Activated gamma-delta T cell (primary cell): ENCODE results near the gene SYT8.
A peak's percentile ranks its signal among the peaks of the same experiment; 100 is the strongest.

ENCODE experiments used
- DNase-seq: peaks from one replicate; lab custom pipeline; 2025; lab: John Stamatoyannopoulos, UW

SYT8 gene

GRCh38 chr11:1832211-1832919 is 2.4 kb upstream of the SYT8 start:
- peak; percentile 43 for DNase-seq

- no peak for DNase-seq
Observed at GRCh38 chr11:1832920-1833295, 1.9 kb upstream of the SYT8 start.

DNA sequence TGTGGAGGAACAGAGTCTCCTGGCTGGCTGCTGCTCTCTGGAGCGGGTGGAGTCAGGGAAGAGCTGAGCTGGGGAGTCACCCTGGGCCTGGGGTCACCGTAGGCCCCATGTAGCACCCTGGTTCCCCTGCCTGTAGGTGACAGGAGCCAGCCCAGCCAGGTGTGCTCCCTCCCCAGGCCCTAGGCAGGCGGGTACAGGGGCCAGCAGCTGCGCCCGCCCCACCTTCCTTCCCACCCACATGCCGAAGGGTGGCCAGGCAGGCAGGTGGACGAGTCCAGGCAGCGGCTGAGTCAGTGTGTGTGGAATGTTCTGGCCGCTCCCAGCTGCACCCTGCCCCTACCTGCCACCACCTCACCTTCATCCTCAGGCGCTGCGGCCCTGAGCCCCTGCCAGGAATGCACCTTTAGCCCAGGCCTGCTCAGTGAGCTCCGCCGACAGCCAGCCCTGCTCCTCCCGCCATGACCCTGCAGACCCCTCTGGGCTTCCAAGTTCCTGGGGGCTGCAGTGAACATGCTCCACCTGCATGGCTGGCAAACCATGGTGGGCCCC is 654 bp upstream of the SYT8 start:
- DNase-seq = no peak

DNA sequence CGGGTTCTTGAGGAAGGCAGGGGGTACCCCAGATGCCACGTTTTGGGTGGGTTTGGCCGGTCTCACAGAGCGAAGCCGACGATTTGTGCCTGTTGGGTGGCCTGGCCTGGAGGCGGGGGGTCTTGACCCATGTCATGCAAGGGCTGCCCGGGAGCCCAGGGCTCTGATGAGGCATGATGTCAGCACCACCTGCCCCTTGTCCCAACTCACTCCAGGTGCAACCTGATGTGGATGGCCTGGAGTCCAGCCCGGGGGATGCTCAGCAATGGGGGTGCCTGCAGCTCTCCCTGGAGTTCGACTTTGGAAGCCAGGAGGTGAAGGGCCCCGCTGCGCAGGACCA is 851 bp downstream of the SYT8 start:
- DNase-seq = no peak

DNA sequence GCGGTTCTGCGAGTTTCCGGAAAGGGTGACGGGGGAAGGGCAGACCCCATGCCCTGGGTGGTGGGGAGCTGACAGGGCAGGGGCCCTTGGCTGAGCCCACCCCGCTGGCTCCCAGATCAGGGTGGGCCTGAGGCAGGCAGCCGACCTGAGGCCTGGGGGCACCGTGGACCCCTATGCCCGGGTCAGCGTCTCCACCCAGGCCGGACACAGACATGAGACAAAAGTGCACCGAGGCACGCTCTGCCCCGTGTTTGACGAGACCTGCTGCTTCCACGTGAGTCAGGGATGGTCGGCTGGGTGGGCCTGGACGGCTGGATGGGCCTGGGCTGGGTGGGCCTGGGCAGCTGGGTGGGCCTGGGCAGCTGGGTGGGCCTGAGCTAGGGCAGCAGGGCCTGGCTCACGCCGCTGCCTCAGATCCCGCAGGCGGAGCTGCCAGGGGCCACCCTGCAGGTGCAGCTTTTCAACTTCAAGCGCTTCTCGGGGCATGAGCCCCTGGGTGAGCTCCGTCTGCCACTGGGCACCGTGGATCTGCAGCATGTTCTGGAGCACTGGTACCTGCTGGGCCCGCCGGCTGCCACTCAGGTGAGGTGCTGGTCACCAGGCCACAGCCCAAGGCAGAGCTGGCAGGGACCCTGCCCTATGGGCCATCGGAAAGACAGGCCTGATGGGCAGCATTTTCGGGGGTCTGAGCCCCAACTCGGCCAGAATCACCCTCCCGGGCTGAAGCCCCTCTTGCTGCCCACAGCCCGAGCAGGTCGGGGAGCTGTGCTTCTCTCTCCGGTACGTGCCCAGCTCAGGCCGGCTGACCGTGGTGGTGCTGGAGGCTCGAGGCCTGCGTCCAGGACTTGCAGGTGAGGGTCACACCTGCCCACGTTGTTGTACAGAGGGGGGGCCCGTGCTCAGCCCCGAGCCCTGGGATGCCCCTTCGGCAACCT is 1.5 kb downstream of the SYT8 start:
- no peak for DNase-seq

- peak; percentile 37 for DNase-seq
Observed at GRCh38 chr11:1837171-1838076, 2.6 kb downstream of the SYT8 start.

- no peak for DNase-seq
Observed at GRCh38 chr11:1838077-1838425, 3.3 kb downstream of the SYT8 start.

DNA sequence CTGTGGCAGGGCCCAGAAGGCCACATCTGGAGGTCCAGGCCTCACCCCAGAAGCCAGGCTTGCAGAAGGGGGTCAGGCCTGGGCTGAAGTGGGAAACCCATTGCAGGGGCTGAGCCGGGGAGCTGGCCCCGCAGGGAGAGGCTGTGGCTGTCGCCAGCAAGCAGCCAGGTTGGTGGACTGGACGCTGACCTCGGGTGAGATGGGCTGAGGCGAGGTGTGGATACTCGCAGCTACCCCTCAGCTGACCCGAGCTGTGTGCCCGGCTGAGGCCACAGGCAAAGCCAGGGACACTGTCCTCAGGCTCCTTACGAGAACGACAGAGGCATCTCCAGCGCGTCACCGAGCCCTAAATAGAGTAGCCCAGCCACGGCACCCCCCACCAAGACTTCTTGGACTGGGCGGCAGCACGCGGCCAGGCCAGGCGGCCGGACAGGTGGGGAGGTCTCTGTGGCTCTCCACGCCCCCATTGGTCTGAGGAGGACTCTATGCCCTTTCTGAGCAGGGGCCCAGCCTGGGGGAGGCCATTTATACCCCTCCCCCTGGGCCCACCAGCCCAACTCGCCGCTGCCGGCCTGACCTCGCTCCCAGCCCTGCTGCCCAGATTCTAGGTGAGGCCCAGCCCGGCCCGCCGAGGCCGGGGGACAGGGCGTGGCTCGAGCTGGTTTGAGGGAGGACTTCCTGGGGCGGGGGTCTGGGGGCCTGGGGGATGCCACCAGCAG is 3.8 kb downstream of the SYT8 start, which contains the start of gene TNNI2:
Gene TNNI2 (plus strand): TSS at position 556 of the 719 bp plus-strand sequence. CDS start 716 bp downstream, outside the sequence.
- no peak for DNase-seq

- no peak for DNase-seq
Observed at GRCh38 chr11:1839204-1839923, 4.6 kb downstream of the SYT8 start.

- DNase-seq = no peak
Observed at GRCh38 chr11:1839924-1840779, 5.4 kb downstream of the SYT8 start.

DNA sequence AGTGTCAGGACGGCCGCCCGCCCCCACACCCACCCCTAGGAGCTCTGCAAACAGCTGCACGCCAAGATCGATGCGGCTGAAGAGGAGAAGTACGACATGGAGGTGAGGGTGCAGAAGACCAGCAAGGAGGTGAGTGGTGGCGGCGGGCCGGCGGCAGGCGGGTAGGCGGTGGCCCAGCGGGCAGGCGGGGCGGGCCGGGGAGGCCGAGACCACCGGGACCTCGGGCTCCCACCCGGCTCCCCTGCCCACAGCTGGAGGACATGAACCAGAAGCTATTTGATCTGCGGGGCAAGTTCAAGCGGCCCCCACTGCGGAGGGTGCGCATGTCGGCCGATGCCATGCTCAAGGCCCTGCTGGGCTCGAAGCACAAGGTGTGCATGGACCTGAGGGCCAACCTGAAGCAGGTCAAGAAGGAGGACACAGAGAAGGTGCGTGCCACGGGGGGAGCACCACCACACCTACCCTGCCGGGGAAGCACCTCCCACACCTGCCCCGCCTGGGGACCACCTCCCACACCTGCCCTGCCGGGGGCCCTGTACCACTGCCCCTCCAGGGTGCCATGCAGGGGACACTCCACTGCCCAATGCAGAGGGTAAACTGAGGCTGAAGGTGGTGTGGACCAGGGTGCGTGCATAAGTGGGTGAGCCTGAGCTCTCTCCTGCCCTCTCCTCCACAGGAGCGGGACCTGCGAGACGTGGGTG is 6.1 kb downstream of the SYT8 start:
- no peak for DNase-seq

- DNase-seq = no peak
Observed at GRCh38 chr11:1841511-1842148, 6.8 kb downstream of the SYT8 start.

GRCh38 chr11:1842149-1843097 is 7.6 kb downstream of the SYT8 start:
- DNase-seq = no peak

- no peak for DNase-seq
Observed at GRCh38 chr11:1843098-1843473, 8.3 kb downstream of the SYT8 start.

DNA sequence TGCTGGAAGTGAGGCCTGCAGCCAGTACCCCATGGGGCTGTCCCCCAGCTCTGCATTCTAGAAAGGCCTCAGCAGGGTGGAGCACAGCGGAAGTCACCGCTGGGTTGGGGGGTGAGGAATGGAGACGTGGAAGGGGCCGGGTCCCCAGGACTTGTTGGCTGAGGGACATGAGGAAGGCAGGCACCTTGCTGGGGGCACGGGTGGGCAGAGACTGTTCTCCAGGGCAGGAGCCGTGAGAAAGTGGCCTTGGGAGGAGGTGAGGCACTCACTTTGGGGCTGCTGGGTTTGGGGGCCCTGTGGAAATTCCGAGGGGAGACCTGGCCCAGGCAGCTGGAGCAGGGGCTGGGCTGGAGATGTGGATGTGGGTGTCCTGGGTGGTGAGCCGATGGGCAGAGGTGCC is 9.0 kb downstream of the SYT8 start:
- DNase-seq = no peak

DNA sequence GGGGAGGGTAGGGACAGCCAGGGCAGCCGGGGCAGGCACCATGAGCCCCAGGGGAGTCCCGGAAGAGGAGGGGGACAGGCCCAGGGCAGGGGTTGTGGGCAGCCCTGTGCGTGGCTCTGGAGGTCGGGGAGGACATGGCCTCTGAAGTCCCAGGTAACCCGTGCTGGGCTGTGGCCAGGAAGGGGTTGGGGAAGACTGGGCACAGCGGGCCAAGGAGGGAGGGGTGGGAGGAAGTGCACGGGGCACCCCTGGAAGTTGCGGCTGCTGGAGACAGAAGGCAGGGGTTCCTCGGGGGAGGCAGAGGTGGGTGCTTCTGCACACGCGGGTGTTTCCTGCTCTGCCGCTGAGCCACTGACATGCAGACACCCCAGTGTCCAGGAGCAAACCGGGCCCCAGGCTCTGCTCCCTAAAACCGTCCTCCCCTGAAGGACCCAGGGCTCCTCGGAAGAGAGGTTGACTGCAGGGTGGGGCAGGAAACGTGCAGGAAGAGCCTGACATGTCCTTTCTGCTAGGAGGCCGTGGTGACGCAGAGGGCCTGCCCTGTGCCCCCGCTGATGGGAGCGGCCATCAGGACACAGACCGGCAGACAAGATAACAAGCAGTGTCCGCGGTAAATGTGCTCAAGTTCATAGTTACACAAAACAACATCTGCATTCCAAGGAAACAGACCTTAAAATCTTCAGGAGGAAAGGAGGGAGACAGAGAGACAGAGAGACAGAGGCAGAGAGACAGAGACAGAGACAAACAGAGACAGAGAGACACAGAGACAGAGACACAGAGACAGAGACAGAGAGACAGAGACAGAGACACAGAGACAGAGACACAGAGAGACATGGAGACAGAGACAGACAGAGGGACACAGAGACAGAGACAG is 9.7 kb downstream of the SYT8 start:
- DNase-seq = no peak

GRCh38 chr11:1845095-1845429 is 10.3 kb downstream of the SYT8 start:
- no peak for DNase-seq
